K562 (cell line): ENCODE data around the gene PPARD. TPM values are rescaled to one million over a fixed set of nuclear protein-coding genes. Genes with fewer than 3 reads are reported as not detected.

ENCODE experiments used
- ATAC-seq: fragments of 200-7000 bp; cut with Tn5 transposase; 3 replicates; pipeline ENCODE4 v1.9.1; 2020; ENCODE audit warnings: moderate library complexity
- BruUV-seq: library from RNA; stranded (reverse); fragments of 400-500 nt; replicated peaks from 2 replicates; lab custom pipeline; 2021; lab: Mats Ljungman, UMichigan
- CTCF ChIA-PET: fragments of 300-600 bp; formaldehyde crosslinking; extraction: SDS; loops from one replicate; lab custom pipeline; 2021; ENCODE audit warnings: low intra/inter-chr PET ratio; lab: Yijun Ruan, JAX
- POLR2A ChIA-PET: fragments of 300-600, 350-650 bp; sonication (Branson Sonifier 250); formaldehyde crosslinking; extraction: SDS; loops from one replicate; lab custom pipeline; 2021; ENCODE audit warnings: antibody characterized with exemption, inconsistent platforms; lab: Yijun Ruan, JAX
- DNase-seq, 4 experiments: peaks; one replicate each; pipeline versions ENCODE4 v3.0.0 to v3.0.0-alpha.2; 2011 to 2018; ENCODE audit warnings: low spot score in 3 of 4, mixed read lengths in 3 of 4; ENCODE audit errors: extremely low read depth in 1 of 4
- FAIRE-seq: peaks from 2 replicates; lab custom pipeline; 2011; peaks lifted over from hg19 to GRCh38; lab: Jason Lieb, UNC
- H2AFZ ChIP-seq: 2 replicates; pipeline ENCODE4 v1.6.0; 2011; ENCODE audit warnings: low read depth, low read length, control low read depth, inconsistent platforms
- H3K27ac ChIP-seq: fragments of 200-600 bp; 3 replicates; pipeline ENCODE4 v1.8.0; 2011; ENCODE audit warnings: low read depth, mild to moderate bottlenecking, control low read depth, inconsistent platforms, low read length, moderate library complexity, mixed read lengths; ENCODE audit errors: extremely low read depth
- H3K27me3 ChIP-seq, 2 experiments: fragments of 300-600 bp in 1 of 2; 2 replicates in 1 of 2; 3 replicates in 1 of 2; pipeline versions ENCODE4 v1.6.0 to v1.8.0; 2011; ENCODE audit warnings: inconsistent platforms in 2 of 2, low read length in 2 of 2, mild to moderate bottlenecking in 1 of 2, mixed read lengths in 1 of 2, moderate library complexity in 1 of 2; ENCODE audit not compliant: control insufficient read depth in 2 of 2, insufficient read depth in 2 of 2
- H3K36me3 ChIP-seq: fragments of 300-600 bp; 3 replicates; pipeline ENCODE4 v1.8.0; 2011; ENCODE audit warnings: mild to moderate bottlenecking, low read length, inconsistent platforms; ENCODE audit not compliant: control insufficient read depth, insufficient read depth
- H3K4me1 ChIP-seq, 2 experiments: fragments of 200-600 bp in 1 of 2; replicated peaks in 1 of 2; 2 replicates in 1 of 2; 3 replicates in 1 of 2; pipeline versions ENCODE4 v1.5.1 to v1.8.0; 2011; ENCODE audit warnings: inconsistent platforms in 2 of 2, low read length in 2 of 2, mild to moderate bottlenecking in 1 of 2, mixed read lengths in 1 of 2, moderate library complexity in 1 of 2; ENCODE audit not compliant: control insufficient read depth in 2 of 2, insufficient read depth in 2 of 2
- H3K4me2 ChIP-seq: 2 replicates; pipeline ENCODE4 v1.6.1; 2011; ENCODE audit warnings: low read length, control low read depth, inconsistent platforms, mixed read lengths; ENCODE audit not compliant: insufficient read depth
- H3K4me3 ChIP-seq: fragments of 200-600 bp; sonication (generic), shearing (Covaris generic); 2 replicates; pipeline ENCODE4 v1.5.1; 2016; ENCODE audit warnings: control low read depth, inconsistent platforms
- H3K79me2 ChIP-seq: fragments of 200-600 bp; 3 replicates; pipeline ENCODE4 v1.8.0; 2011; ENCODE audit warnings: low read length, inconsistent platforms; ENCODE audit not compliant: control insufficient read depth, insufficient read depth
- H3K9ac ChIP-seq, 2 experiments: 2 replicates each; pipeline versions ENCODE4 v1.6.0 to v1.6.1; 2011; ENCODE audit warnings: low read depth in 2 of 2, low read length in 2 of 2, control low read depth in 1 of 2, inconsistent platforms in 1 of 2, mild to moderate bottlenecking in 1 of 2, mixed read lengths in 1 of 2; ENCODE audit not compliant: insufficient read depth in 1 of 2
- H3K9me1 ChIP-seq: one replicate; pipeline ENCODE4 v1.6.0; 2011; ENCODE audit warnings: inconsistent platforms, mild to moderate bottlenecking, low read length, moderate library complexity; ENCODE audit not compliant: control insufficient read depth, insufficient read depth
- H3K9me3 ChIP-seq: replicated peaks from 2 replicates; pipeline ENCODE4 v1.5.1; 2011; ENCODE audit warnings: low read depth, low read length, inconsistent platforms; ENCODE audit not compliant: control insufficient read depth, insufficient read depth
- H4K20me1 ChIP-seq: replicated peaks from 2 replicates; pipeline ENCODE4 v1.6.1; 2011; ENCODE audit warnings: low read length, inconsistent platforms, mixed read lengths; ENCODE audit not compliant: control insufficient read depth, insufficient read depth
- BHLHE40 ChIP-seq: IDR thresholded peaks from 2 replicates; pipeline ENCODE4 v1.6.1; 2011; ENCODE audit warnings: low read length, improper control_type of control experiment
- CUX1 ChIP-seq: fragments of 200-800 bp; sonication (Bioruptor generic); IDR thresholded peaks from 2 replicates; pipeline ENCODE4 v1.6.1; 2016; ENCODE audit warnings: missing genetic modification characterization, missing compliant biosample characterization
- FOS ChIP-seq: IDR thresholded peaks from 3 replicates; pipeline ENCODE4 v1.6.1; 2011; ENCODE audit not compliant: insufficient read length; ENCODE audit errors: extremely low read depth
- GATAD2A ChIP-seq: fragments of 450-650 bp; IDR thresholded peaks from 2 replicates; pipeline ENCODE4 v1.6.1; 2017
- MLX ChIP-seq, 2 experiments: fragments of 450-650 bp in 1 of 2; sonication (generic) in 1 of 2; formaldehyde crosslinking; conservative IDR thresholded peaks; 2 replicates each; pipeline versions ENCODE4 v1.4.0 to v1.8.1; 2020 to 2022; ENCODE audit warnings: mild to moderate bottlenecking in 1 of 2, missing genetic modification reagents in 1 of 2
- NFXL1 ChIP-seq: fragments of 450-650 bp; formaldehyde crosslinking; IDR thresholded peaks from 2 replicates; pipeline ENCODE4 v1.4.0; 2021; ENCODE audit warnings: mild to moderate bottlenecking
- PHF20 ChIP-seq: fragments of 450-650 bp; IDR thresholded peaks from 2 replicates; pipeline ENCODE4 v1.6.1; 2018; ENCODE audit not compliant: partially characterized antibody
- RHOXF2B ChIP-seq: fragments of 250-450 bp; sonication (Bioruptor Pico); conservative IDR thresholded peaks from 2 replicates; pipeline ENCODE4 v1.5.1; 2021
- SMAD1 ChIP-seq: fragments of 150-350 bp; IDR thresholded peaks from 2 replicates; pipeline ENCODE4 v1.6.1; 2014; ENCODE audit warnings: low read length, low read depth; ENCODE audit not compliant: partially characterized antibody
- SRF ChIP-seq, 2 experiments: fragments of 250-450, 450-650 bp in 1 of 2; sonication (Bioruptor Pico) in 1 of 2; sonication (generic) in 1 of 2; formaldehyde crosslinking; IDR thresholded peaks; 2 replicates each; pipeline versions ENCODE4 v1.5.0 to v1.5.1; 2020 to 2022; ENCODE audit warnings: mild to moderate bottlenecking in 1 of 2, missing genetic modification reagents in 1 of 2
- TEAD1 ChIP-seq, 2 experiments: fragments of 450-650 bp in 1 of 2; sonication (generic) in 1 of 2; formaldehyde crosslinking; IDR thresholded peaks; 2 replicates each; pipeline versions ENCODE4 v1.4.0 to v1.8.0; 2020 to 2022; ENCODE audit warnings: mild to moderate bottlenecking in 2 of 2, missing genetic modification reagents in 1 of 2
- ZNF124 ChIP-seq: sonication (generic); formaldehyde crosslinking; IDR thresholded peaks from 2 replicates; pipeline ENCODE4 v1.8.1; 2022; ENCODE audit warnings: missing genetic modification reagents
- ZNF316 ChIP-seq: fragments of 450-650 bp; IDR thresholded peaks from 2 replicates; pipeline ENCODE4 v1.6.1; 2016
- ZNF507 ChIP-seq: conservative IDR thresholded peaks from 2 replicates; pipeline ENCODE4 v1.6.1; 2017; ENCODE audit warnings: missing genetic modification characterization, missing compliant biosample characterization
- ZNF518B ChIP-seq: fragments of 250-450 bp; sonication (Bioruptor Pico); IDR thresholded peaks from 2 replicates; pipeline ENCODE4 v1.5.0; 2021; ENCODE audit warnings: mild to moderate bottlenecking, moderate library complexity
- WGBS: fragments of 100-300 bp; shearing (Covaris generic); methylation state at CpG from one replicate; pipeline ENCODE4 v1.1.6; 2016; ENCODE audit warnings: low coverage, mixed read lengths; ENCODE audit not compliant: insufficient coverage; ENCODE audit errors: missing lambda C conversion rate; 5-methylcytosine and 5-hydroxymethylcytosine counted together
- in situ Hi-C: fragments of 300-500 bp; cut with MboI; formaldehyde crosslinking; loops from 4 replicates; pipeline ENCODE4 v1.15.0; 2018; ENCODE audit warnings: inconsistent platforms, mixed read lengths
- intact Hi-C: fragments of 100-400 bp; cut with micrococcal nuclease; formaldehyde crosslinking; loops from 2 replicates; pipeline ENCODE4 v1.14.2; 2022
- polyA plus RNA-seq, 8 experiments: library from polyadenylated mRNA; depleted of rRNA in 4 of 8; stranded (reverse) in 5 of 8; unstranded in 3 of 8; fragments of >200 nt; fragmentation: Nextera tagmentation in 2 of 8; fragmentation: Illumina TruSeq in 1 of 8; extraction: Ambion mirVana in 2 of 8; extraction: Trizol in 1 of 8; gene quantifications; 2 replicates each; pipeline versions ENCODE4 v1.2.1 to v1.2.3, GENCODE V29; 2011 to 2014; ENCODE audit warnings: inconsistent platforms in 1 of 8, missing spikeins in 1 of 8
- total RNA-seq, 7 experiments: library from RNA; depleted of rRNA in 6 of 7; stranded (reverse); fragments of >200 nt in 6 of 7; fragmentation: Illumina TruSeq in 2 of 7; extraction: Trizol in 2 of 7; gene quantifications; 2 replicates each; pipeline versions ENCODE4 v1.2.1 to v1.2.3, GENCODE V29; 2011 to 2021; ENCODE audit warnings: low replicate concordance in 1 of 7

Gene PPARD
- total and polyA plus RNA-seq, 9 of the 15 experiments (the other 6 are each of a cell fraction or from before 2014, with no cell fraction given) = 0.14 to 13.2 (median 3.8) TPM

- in situ Hi-C loops (no loop called here), intact Hi-C loops (no loop called here)
- ChIA-PET CTCF (no interaction called here), POLR2A (interaction anchor here (0.9 to 4.4 kb wide), 4 partner anchors 8 to 165 kb away, joined by 3 to 29 read pairs (median 4); partner anchors contain the start of gene PPARD)
- Histone ChIP-seq H3K9me3 (no peaks in the 10 kb centered on the region), H3K4me2 (no peak overlapping the region), H3K9ac (no peak overlapping the region), H3K27ac (no peak overlapping the region), H3K4me1 (peaks cover 2 to 4% of the 10 kb centered on the region in 2 experiments; a peak in 3 of 5 replicates), H3K79me2 (peaks cover 2% of the 10 kb centered on the region; the same call in 1 of the 3 replicates), H3K4me3 (no peak overlapping the region), H3K27me3 (no peaks in the 10 kb centered on the region), H4K20me1 (peaks cover 7% of the 10 kb centered on the region), H2AFZ (no peak overlapping the region), H3K36me3 (peaks cover 26% of the 10 kb centered on the region; the same call in 2 of the 3 replicates), H3K9me1 (peaks cover under 1% of the 10 kb centered on the region)
- ATAC-seq (no peak), DNase-seq (no peak), FAIRE-seq (no peak)
- 57% methylated on average over 4 of the region's 4 CpGs for WGBS
- BruUV-seq = no TSS peak
- TF ChIP-seq TEAD1 (CRISPR knock-in tag; IDR thresholded peaks at IDR 0.05) (no peak), NFXL1 (CRISPR knock-in tag) (no peak), FOS (no peak), ZNF518B (CRISPR knock-in tag) (no peak), ZNF124 (CRISPR knock-in tag) (no peak), PHF20 (no peak), MLX (CRISPR knock-in tag; conservative IDR thresholded peaks at IDR 0.05) (no peak), SRF (CRISPR knock-in tag; IDR thresholded peaks at IDR 0.05) (no peak), ZNF316 (no peak), BHLHE40 (no peak), RHOXF2B (CRISPR knock-in tag) (no peak), GATAD2A (no peak), CUX1 (CRISPR knock-in tag) (no peak), SMAD1 (no peak), ZNF507 (tag) (no peak)
These were observed 9.1 kb downstream of the PPARD start for GRCh38 chr6:35351422-35351821.
